Measurements from ENCODE around the gene BCL7A. TPM values are rescaled to one million over a fixed set of nuclear protein-coding genes. Genes with fewer than 3 reads are reported as not detected.
"Not testable (repeated sequence)": the region's sequence is repeated elsewhere in the genome, so short reads cannot be mapped to it uniquely, and the experiment has no call there.

The BCL7A gene
- total and polyA plus RNA-seq, 2 donors (not counting 1 experiment from before 2014, with no cell fraction given): 71.0 to 75.9 TPM

DNA sequence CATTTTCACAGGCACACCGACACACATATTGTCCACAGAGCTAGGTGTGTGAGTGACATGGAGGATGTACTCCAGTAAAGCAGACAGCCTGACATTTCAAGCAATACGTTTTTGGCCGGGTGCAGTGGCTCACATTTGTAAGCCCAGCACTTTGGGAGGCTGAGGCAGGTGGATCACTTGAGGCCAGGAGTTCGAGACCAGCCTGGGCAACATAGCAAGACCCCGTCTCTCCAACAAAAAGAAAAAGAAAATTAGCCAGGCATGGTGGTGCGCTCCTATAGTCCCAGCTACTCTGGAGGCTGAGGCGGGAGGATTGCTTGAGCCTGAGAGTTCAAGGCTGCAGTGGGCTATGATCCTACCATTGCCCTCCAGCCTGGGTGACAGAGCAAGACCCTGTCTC is 34.7 kb downstream of the BCL7A start:
- H3K4me1 ChIP-seq (ENCODE audit: control insufficient read depth in 2 of 2, insufficient read depth in 2 of 2, low read length in 2 of 2); H3K27me3 ChIP-seq (replicated peaks in 1 of 4; ENCODE audit: control extremely low read depth in 1 of 4, control insufficient read depth in 3 of 4, insufficient read depth in 4 of 4, low read length in 3 of 4); H3K4me3 Mint-ChIP-seq; ATAC-seq (ENCODE audit: low read depth); H2AFZ ChIP-seq (ENCODE audit: insufficient read depth, low read depth, low read length, poor library complexity, severe bottlenecking); H3K4me2 ChIP-seq (replicated peaks; ENCODE audit: low read depth, low read length, poor library complexity, severe bottlenecking); H3K9me3 ChIP-seq (ENCODE audit: control extremely low read depth in 1 of 3, control insufficient read depth in 2 of 3, insufficient read depth in 1 of 3, low read length in 2 of 3); DNase-seq; H3K9me3 Mint-ChIP-seq (ENCODE audit: insufficient read depth); H3K9ac ChIP-seq (ENCODE audit: low read length); intact Hi-C loops (cut with micrococcal nuclease); H3K27me3 Mint-ChIP-seq; H3K27ac ChIP-seq (ENCODE audit: low read length in 2 of 2); H3K4me1 Mint-ChIP-seq; H3K4me3 ChIP-seq (ENCODE audit: control extremely low read depth in 1 of 5, extremely low read depth in 1 of 5, insufficient read depth in 1 of 5, low read depth in 2 of 5, low read length in 4 of 5); H3K27ac Mint-ChIP-seq: not testable (repeated sequence)
- Histone ChIP-seq H3K36me3 (replicated peaks in 1 of 2; ENCODE audit: control extremely low read depth in 1 of 2, control insufficient read depth in 1 of 2, extremely low read depth in 1 of 2, insufficient read depth in 2 of 2, low read length in 1 of 2) (peaks cover 0 to 56% of the 10 kb centered on the region in 2 experiments), H4K20me1 (ENCODE audit: control insufficient read depth, insufficient read depth, low read length, poor library complexity, severe bottlenecking) (peaks cover 37% of the 10 kb centered on the region), H3K79me2 (ENCODE audit: control insufficient read depth, insufficient read depth, low read length) (peaks cover 12% of the 10 kb centered on the region)
- 89% methylated on average over 2 of the region's 7 CpGs for WGBS (ENCODE audit: insufficient coverage)
- POLR2A ChIA-PET: interaction anchor here (0.8 to 0.9 kb wide), 2 partner anchors 12 to 1027 kb away, joined by 3 to 5 read pairs; no protein-coding TSS in a partner anchor
- CTCF ChIA-PET: interaction anchor here (3.6 to 5.2 kb wide), 2 partner anchors 70 to 135 kb away, joined by 22 to 154 read pairs; no protein-coding TSS in a partner anchor

DNA sequence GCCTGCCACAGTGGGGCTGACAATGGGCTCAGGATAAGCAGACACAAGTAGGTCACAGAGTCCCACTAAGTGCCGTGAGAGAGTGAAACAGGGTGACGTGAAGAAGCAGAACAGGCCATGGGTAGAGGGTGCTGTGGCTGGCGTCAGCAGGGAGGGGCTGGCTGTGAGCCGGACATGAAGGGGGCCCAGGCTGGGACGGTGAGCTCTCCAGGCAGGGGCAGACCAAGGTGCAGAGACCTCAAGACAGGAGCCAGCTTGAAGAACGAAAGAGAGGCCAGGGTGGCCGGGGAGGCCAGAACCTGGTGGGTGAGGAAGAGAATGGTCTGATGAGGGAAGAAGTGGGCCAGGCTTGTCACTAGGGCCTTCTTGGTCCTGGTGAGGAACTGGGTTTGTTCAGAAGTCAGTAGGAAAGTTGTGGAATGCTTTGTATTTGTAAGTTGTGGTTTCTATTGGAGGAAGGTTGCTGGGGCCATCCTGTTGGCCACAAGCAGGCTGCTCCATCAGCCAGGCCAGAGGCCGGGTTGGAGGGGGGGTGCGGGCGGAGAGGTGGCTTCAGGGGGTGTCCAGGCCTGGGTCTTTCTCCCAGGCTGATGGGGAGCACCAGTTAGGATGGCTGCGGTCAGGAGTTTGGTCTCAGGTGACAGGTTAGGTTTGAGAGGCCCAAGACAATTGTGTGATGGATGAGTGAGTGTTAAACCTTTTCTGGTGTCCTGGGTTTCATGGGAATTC is 35.5 kb downstream of the BCL7A start:
- intact Hi-C loops (cut with micrococcal nuclease): no loop called here
- H3K4me2 ChIP-seq (replicated peaks; ENCODE audit: low read depth, low read length, poor library complexity, severe bottlenecking): no peak overlapping the region
- H3K36me3 ChIP-seq (replicated peaks in 1 of 2; ENCODE audit: control extremely low read depth in 1 of 2, control insufficient read depth in 1 of 2, extremely low read depth in 1 of 2, insufficient read depth in 2 of 2, low read length in 1 of 2): peaks cover 0 to 62% of the 10 kb centered on the region in 2 experiments
- H3K4me1 ChIP-seq (ENCODE audit: control insufficient read depth in 2 of 2, insufficient read depth in 2 of 2, low read length in 2 of 2): peaks cover 0 to 4% of the 10 kb centered on the region in 2 donors
- ATAC-seq (ENCODE audit: low read depth): no peak
- Mint-ChIP-seq H3K9me3 (ENCODE audit: insufficient read depth) (no peaks in the 10 kb centered on the region), H3K27me3 (no peaks in the 10 kb centered on the region), H3K27ac (peak overlapping the region; percentile 56), H3K4me3 (no peak overlapping the region), H3K4me1 (peaks cover 3% of the 10 kb centered on the region)
- no peak overlapping the region for H3K4me3 ChIP-seq (ENCODE audit: control extremely low read depth in 1 of 5, extremely low read depth in 1 of 5, insufficient read depth in 1 of 5, low read depth in 2 of 5, low read length in 4 of 5)
- H3K27ac ChIP-seq (ENCODE audit: low read length in 2 of 2): no peak overlapping the region
- no peaks in the 10 kb centered on the region for H3K27me3 ChIP-seq (replicated peaks in 1 of 4; ENCODE audit: control extremely low read depth in 1 of 4, control insufficient read depth in 3 of 4, insufficient read depth in 4 of 4, low read length in 3 of 4)
- WGBS (ENCODE audit: insufficient coverage): 99% methylated on average over 10 of the region's 11 CpGs
- H3K9ac ChIP-seq (ENCODE audit: low read length): no peak overlapping the region
- no peak for DNase-seq
- no peaks in the 10 kb centered on the region for H3K9me3 ChIP-seq (ENCODE audit: control extremely low read depth in 1 of 3, control insufficient read depth in 2 of 3, insufficient read depth in 1 of 3, low read length in 2 of 3)
- H3K79me2 ChIP-seq (ENCODE audit: control insufficient read depth, insufficient read depth, low read length): peaks cover 12% of the 10 kb centered on the region
- CTCF ChIA-PET: interaction anchor here (3.6 to 5.2 kb wide), 2 partner anchors 69 to 134 kb away, joined by 22 to 154 read pairs; no protein-coding TSS in a partner anchor
- POLR2A ChIA-PET: interaction anchor here (0.9 kb wide), 1 partner anchor 11 kb away, joined by 5 read pairs; no protein-coding TSS in a partner anchor
- H4K20me1 ChIP-seq (ENCODE audit: control insufficient read depth, insufficient read depth, low read length, poor library complexity, severe bottlenecking): peaks cover 37% of the 10 kb centered on the region
- TF ChIP-seq, protein P1, sequence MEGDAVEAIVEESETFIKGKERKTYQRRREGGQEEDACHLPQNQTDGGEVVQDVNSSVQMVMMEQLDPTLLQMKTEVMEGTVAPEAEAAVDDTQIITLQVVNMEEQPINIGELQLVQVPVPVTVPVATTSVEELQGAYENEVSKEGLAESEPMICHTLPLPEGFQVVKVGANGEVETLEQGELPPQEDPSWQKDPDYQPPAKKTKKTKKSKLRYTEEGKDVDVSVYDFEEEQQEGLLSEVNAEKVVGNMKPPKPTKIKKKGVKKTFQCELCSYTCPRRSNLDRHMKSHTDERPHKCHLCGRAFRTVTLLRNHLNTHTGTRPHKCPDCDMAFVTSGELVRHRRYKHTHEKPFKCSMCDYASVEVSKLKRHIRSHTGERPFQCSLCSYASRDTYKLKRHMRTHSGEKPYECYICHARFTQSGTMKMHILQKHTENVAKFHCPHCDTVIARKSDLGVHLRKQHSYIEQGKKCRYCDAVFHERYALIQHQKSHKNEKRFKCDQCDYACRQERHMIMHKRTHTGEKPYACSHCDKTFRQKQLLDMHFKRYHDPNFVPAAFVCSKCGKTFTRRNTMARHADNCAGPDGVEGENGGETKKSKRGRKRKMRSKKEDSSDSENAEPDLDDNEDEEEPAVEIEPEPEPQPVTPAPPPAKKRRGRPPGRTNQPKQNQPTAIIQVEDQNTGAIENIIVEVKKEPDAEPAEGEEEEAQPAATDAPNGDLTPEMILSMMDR (IDR thresholded peaks at IDR 0.05): no peak
- TF ChIP-seq EZH2 (IDR thresholded peaks at IDR 0.05; ENCODE audit: borderline replicate concordance, insufficient read depth, low read depth, low read length, poor library complexity, severe bottlenecking): no peak
- H2AFZ ChIP-seq (ENCODE audit: insufficient read depth, low read depth, low read length, poor library complexity, severe bottlenecking): no peak overlapping the region

All from B cell (primary cell).